NT2/D1 (cell line): ENCODE measurements around the gene TANC1.

Experiments used
- DNase-seq: peaks from one replicate; pipeline ENCODE4 v3.0.0-alpha.2; 2011; ENCODE audit warnings: low read depth, low spot score
- H3K27me3 ChIP-seq: 2 replicates; pipeline ENCODE4 v1.6.0; 2011; ENCODE audit warnings: mild to moderate bottlenecking; ENCODE audit not compliant: insufficient read length, insufficient read depth
- H3K36me3 ChIP-seq: 2 replicates; pipeline ENCODE4 v1.6.1; 2011; ENCODE audit warnings: mild to moderate bottlenecking, low read length, mixed read lengths; ENCODE audit not compliant: insufficient read depth, insufficient read length
- H3K4me1 ChIP-seq: 2 replicates; pipeline ENCODE4 v1.5.1; 2011; ENCODE audit not compliant: insufficient read depth, insufficient read length
- H3K4me3 ChIP-seq: 2 replicates; pipeline ENCODE4 v1.5.1; 2011; ENCODE audit warnings: low read depth; ENCODE audit not compliant: insufficient read length
- H3K9ac ChIP-seq: 2 replicates; pipeline ENCODE4 v1.6.0; 2011; ENCODE audit warnings: low read depth; ENCODE audit not compliant: insufficient read length
- H3K9me3 ChIP-seq: 2 replicates; pipeline ENCODE4 v1.5.1; 2011; ENCODE audit warnings: mild to moderate bottlenecking, low read length; ENCODE audit not compliant: insufficient read depth
- SUZ12 ChIP-seq: IDR thresholded peaks from 2 replicates; pipeline ENCODE4 v1.6.1; 2011; ENCODE audit not compliant: insufficient read length, insufficient read depth; ENCODE audit errors: extremely low read depth
- YY1 ChIP-seq: IDR thresholded peaks from 2 replicates; pipeline ENCODE4 v1.6.1; 2011; ENCODE audit not compliant: insufficient read length, insufficient read depth
- ZNF274 ChIP-seq: IDR thresholded peaks from 2 replicates; pipeline ENCODE4 v1.6.1; 2011; ENCODE audit warnings: mild to moderate bottlenecking, low read depth, low read length

The TANC1 gene

GRCh38 chr2:159153063-159153462, 184.6 kb downstream of the TANC1 start:
- H3K4me1 ChIP-seq: no peaks in the 10 kb centered on the region
- no peaks in the 10 kb centered on the region for H3K27me3 ChIP-seq
- H3K36me3 ChIP-seq: peaks cover 35% of the 10 kb centered on the region
- H3K9ac ChIP-seq: no peak overlapping the region
- H3K9me3 ChIP-seq: no peaks in the 10 kb centered on the region
- no peak for DNase-seq
- H3K4me3 ChIP-seq: no peak overlapping the region
- TF ChIP-seq SUZ12: no peak
- TF ChIP-seq YY1: no peak
- TF ChIP-seq ZNF274: no peak

- H3K4me3 ChIP-seq: no peak overlapping the region
- no peak overlapping the region for H3K9ac ChIP-seq
- DNase-seq: no peak
- no peaks in the 10 kb centered on the region for H3K27me3 ChIP-seq
- TF ChIP-seq YY1 (no peak), ZNF274 (no peak), SUZ12 (no peak)
- no peaks in the 10 kb centered on the region for H3K9me3 ChIP-seq
- H3K4me1 ChIP-seq: no peaks in the 10 kb centered on the region
- peaks cover 39% of the 10 kb centered on the region for H3K36me3 ChIP-seq
These were observed 185.0 kb downstream of the TANC1 start for GRCh38 chr2:159153463-159153862.

GRCh38 chr2:159153951-159154350, 185.5 kb downstream of the TANC1 start:
- peaks cover 37% of the 10 kb centered on the region for H3K36me3 ChIP-seq
- H3K27me3 ChIP-seq: no peaks in the 10 kb centered on the region
- no peak overlapping the region for H3K4me3 ChIP-seq
- TF ChIP-seq ZNF274: no peak
- no peak for TF ChIP-seq SUZ12
- no peak for TF ChIP-seq YY1
- H3K9ac ChIP-seq: no peak overlapping the region
- H3K4me1 ChIP-seq: no peaks in the 10 kb centered on the region
- no peaks in the 10 kb centered on the region for H3K9me3 ChIP-seq
- DNase-seq: no peak

GRCh38 chr2:159154366-159154765, 185.9 kb downstream of the TANC1 start:
- Histone ChIP-seq H3K9ac (no peak overlapping the region), H3K4me3 (no peak overlapping the region), H3K4me1 (no peaks in the 10 kb centered on the region), H3K36me3 (peaks cover 33% of the 10 kb centered on the region), H3K9me3 (no peaks in the 10 kb centered on the region), H3K27me3 (no peaks in the 10 kb centered on the region)
- TF ChIP-seq ZNF274 (no peak), YY1 (no peak), SUZ12 (no peak)
- DNase-seq: no peak

- Histone ChIP-seq H3K4me3 (no peak overlapping the region), H3K27me3 (no peaks in the 10 kb centered on the region), H3K9me3 (no peaks in the 10 kb centered on the region), H3K4me1 (no peaks in the 10 kb centered on the region), H3K9ac (no peak overlapping the region), H3K36me3 (peaks cover 32% of the 10 kb centered on the region)
- DNase-seq: no peak
- TF ChIP-seq YY1 (no peak), SUZ12 (no peak), ZNF274 (no peak)
These were observed 186.9 kb downstream of the TANC1 start for GRCh38 chr2:159155320-159155719.

DNA sequence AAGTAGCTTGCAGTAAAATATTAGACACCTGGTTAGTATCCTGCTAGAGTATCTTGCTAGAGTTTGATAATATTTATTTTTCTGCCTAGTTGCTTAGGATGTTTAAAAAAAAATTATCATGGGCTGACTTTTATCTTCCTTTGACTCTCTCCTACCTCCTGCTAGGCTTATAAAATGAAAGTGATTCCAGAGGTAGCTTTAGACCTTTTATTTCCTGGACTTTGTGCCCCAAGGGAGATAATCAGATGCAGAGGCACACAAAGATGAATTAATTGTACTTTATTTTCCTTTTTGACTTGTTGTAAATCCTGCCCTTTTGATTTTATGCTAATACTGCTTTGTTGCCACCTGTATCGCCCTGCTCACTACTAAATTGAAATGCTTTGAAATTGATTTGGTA, 187.4 kb downstream of the TANC1 start:
- H3K27me3 ChIP-seq: no peaks in the 10 kb centered on the region
- no peaks in the 10 kb centered on the region for H3K9me3 ChIP-seq
- no peak overlapping the region for H3K9ac ChIP-seq
- TF ChIP-seq SUZ12: no peak
- no peak for TF ChIP-seq ZNF274
- TF ChIP-seq YY1: no peak
- no peaks in the 10 kb centered on the region for H3K4me1 ChIP-seq
- peaks cover 31% of the 10 kb centered on the region for H3K36me3 ChIP-seq
- no peak overlapping the region for H3K4me3 ChIP-seq
- DNase-seq: no peak

GRCh38 chr2:159156834-159157233, 188.4 kb downstream of the TANC1 start:
- no peak for TF ChIP-seq SUZ12
- TF ChIP-seq ZNF274: no peak
- TF ChIP-seq YY1: no peak
- Histone ChIP-seq H3K9ac (no peak overlapping the region), H3K27me3 (no peaks in the 10 kb centered on the region), H3K9me3 (no peaks in the 10 kb centered on the region), H3K36me3 (peaks cover 27% of the 10 kb centered on the region), H3K4me1 (no peaks in the 10 kb centered on the region), H3K4me3 (no peak overlapping the region)
- DNase-seq: no peak
